Measurements from ENCODE around the gene ATAD3A.

DNA sequence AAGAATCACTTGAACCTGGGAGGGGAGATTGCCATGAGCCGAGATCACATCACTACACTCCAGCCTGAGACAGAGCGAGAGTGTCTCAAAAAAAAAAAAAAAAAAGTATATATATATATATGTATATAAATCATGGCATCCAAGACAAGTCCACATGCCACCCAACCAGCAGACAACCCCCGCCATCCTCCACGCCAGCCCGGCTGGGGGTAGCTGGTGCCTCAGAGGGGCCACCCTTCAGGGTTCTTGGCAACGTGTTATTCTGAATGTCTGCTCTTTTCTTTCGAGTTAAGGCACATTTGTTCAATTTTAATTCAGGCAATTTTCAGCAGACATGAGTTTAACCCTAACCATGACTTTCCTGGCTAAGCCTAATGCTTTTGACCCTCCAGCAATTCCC, 38.1 kb downstream of the ATAD3A start:
- no peak for TF ChIP-seq POLR2A (IDR thresholded peaks at IDR 0.05)
- TF ChIP-seq, protein P1, sequence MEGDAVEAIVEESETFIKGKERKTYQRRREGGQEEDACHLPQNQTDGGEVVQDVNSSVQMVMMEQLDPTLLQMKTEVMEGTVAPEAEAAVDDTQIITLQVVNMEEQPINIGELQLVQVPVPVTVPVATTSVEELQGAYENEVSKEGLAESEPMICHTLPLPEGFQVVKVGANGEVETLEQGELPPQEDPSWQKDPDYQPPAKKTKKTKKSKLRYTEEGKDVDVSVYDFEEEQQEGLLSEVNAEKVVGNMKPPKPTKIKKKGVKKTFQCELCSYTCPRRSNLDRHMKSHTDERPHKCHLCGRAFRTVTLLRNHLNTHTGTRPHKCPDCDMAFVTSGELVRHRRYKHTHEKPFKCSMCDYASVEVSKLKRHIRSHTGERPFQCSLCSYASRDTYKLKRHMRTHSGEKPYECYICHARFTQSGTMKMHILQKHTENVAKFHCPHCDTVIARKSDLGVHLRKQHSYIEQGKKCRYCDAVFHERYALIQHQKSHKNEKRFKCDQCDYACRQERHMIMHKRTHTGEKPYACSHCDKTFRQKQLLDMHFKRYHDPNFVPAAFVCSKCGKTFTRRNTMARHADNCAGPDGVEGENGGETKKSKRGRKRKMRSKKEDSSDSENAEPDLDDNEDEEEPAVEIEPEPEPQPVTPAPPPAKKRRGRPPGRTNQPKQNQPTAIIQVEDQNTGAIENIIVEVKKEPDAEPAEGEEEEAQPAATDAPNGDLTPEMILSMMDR (IDR thresholded peaks at IDR 0.05), result no peak

All from ovary (tissue), 3 donors.